Natural killer cell (primary cell): ENCODE results near the gene TAF3. TPM values are rescaled to one million over a fixed set of nuclear protein-coding genes. Genes with fewer than 3 reads are reported as not detected.

ENCODE experiments used
- ATAC-seq, 3 donors: fragments of 150-1000 bp in 2 of 3; fragments of 200-7000 bp in 1 of 3; cut with Tn5 transposase; 1 replicate in 1 of 3; 2 replicates in 2 of 3; pipeline ENCODE4 v1.10.0; 2021; ENCODE audit warnings: mild to moderate bottlenecking in 2 of 3, moderate library complexity in 2 of 3
- DNase-seq, 2 donors: peaks; one replicate each; pipeline versions ENCODE4 v3.0.0 to v3.0.0-alpha.2; 2013 to 2021; ENCODE audit warnings: mixed read lengths in 1 of 2
- H3K27ac ChIP-seq: one replicate; pipeline ENCODE4 v1.5.1; 2013; ENCODE audit warnings: mild to moderate bottlenecking, low read length
- H3K27me3 ChIP-seq: one replicate; pipeline ENCODE4 v1.6.1; 2013; ENCODE audit warnings: low read length; ENCODE audit not compliant: control insufficient read depth, insufficient read depth
- H3K36me3 ChIP-seq: one replicate; pipeline ENCODE4 v1.6.1; 2013; ENCODE audit warnings: low read length; ENCODE audit not compliant: control insufficient read depth, insufficient read depth
- H3K4me1 ChIP-seq: one replicate; pipeline ENCODE4 v1.6.1; 2013; ENCODE audit warnings: low read length; ENCODE audit not compliant: control insufficient read depth, insufficient read depth
- H3K4me3 ChIP-seq: one replicate; pipeline ENCODE4 v1.5.1; 2013; ENCODE audit warnings: low read length
- H3K9me3 ChIP-seq: one replicate; pipeline ENCODE4 v1.6.1; 2013; ENCODE audit warnings: low read length; ENCODE audit not compliant: control insufficient read depth, insufficient read depth
- H3K27ac Mint-ChIP-seq, 2 donors: one replicate each; pipeline ENCODE4 v1.8.0; 2022; ENCODE audit warnings: mild to moderate bottlenecking in 2 of 2, mixed read lengths in 2 of 2, moderate library complexity in 1 of 2
- H3K27me3 Mint-ChIP-seq, 2 donors: one replicate each; pipeline ENCODE4 v1.8.0; 2022; ENCODE audit warnings: low read depth in 2 of 2, mixed read lengths in 2 of 2
- H3K36me3 Mint-ChIP-seq: one replicate; pipeline ENCODE4 v1.8.0; 2022; ENCODE audit warnings: mixed read lengths
- H3K4me1 Mint-ChIP-seq, 2 donors: one replicate each; pipeline ENCODE4 v1.8.0; 2022; ENCODE audit warnings: mixed read lengths in 2 of 2
- H3K4me3 Mint-ChIP-seq: one replicate; pipeline ENCODE4 v1.8.0; 2022; ENCODE audit warnings: mild to moderate bottlenecking, moderate library complexity, mixed read lengths
- H3K9me3 Mint-ChIP-seq, 2 donors: one replicate each; pipeline ENCODE4 v1.8.0; 2022; ENCODE audit warnings: mixed read lengths in 2 of 2
- WGBS: methylation state at CpG from one replicate; pipeline ENCODE4 v1.1.7; 2013; ENCODE audit warnings: missing lambda C conversion rate; ENCODE audit not compliant: insufficient coverage; 5-methylcytosine and 5-hydroxymethylcytosine counted together
- intact Hi-C: fragments of 100-400 bp; cut with micrococcal nuclease; formaldehyde crosslinking; loops from one replicate; pipeline ENCODE4 v1.14.2; 2022
- total RNA-seq, 4 donors: library from RNA; stranded (reverse); fragments of 120-200 nt in 1 of 4; gene quantifications; one replicate each; pipeline versions ENCODE4 v1.2.3 to v1.2.4, GENCODE V29; 2013 to 2022
- TF ChIP-seq, protein P1 (sequence below): fragments of 200-600 bp; IDR thresholded peaks from one replicate; pipeline ENCODE4 v1.8.0; 2022; ENCODE audit warnings: antibody characterized with exemption

TAF3 gene
- total RNA-seq, 3 donors from 2014 or later (not counting 1 experiment from before 2014, with no cell fraction given): 14.5 to 17.0 (median 15.6) TPM

DNA sequence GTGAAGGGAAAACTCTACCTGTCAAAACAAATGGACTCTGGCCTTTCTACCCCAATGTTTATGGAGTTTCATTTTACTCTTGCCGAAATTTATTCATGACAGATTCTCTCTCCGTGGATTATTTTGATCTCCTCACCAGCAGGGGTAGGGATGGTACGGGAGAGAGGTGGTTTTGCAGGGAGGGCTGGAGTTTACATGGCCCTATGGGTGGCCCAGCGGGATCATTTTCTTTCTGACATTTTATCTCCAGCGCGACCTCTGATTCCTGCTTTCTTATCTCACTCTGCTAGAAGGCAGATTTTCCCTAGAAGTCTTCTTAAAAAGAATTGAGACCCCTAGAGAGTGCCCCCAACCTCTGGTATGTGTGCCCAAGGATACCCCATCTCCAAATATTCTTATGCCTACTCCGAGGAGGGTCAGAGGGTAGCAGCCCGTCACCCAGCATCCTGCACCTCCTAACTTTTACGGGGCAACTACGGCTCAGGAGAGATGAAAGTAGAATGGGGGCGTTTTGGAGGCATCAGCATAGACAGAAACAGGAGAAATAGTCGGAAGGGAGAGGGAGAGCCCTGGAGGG, 226.1 kb downstream of the TAF3 start:
- H3K36me3 ChIP-seq: no peaks in the 10 kb centered on the region
- DNase-seq (peak in 1 of 2 donors; percentile 37), ATAC-seq (no peak)
- Mint-ChIP-seq H3K4me1 (peaks cover 57 to 83% of the 10 kb centered on the region in 2 donors), H3K27ac (peak overlapping the region in 1 of 2 donors; percentile 46), H3K36me3 (no peaks in the 10 kb centered on the region), H3K4me3 (peak overlapping the region; percentile 39), H3K9me3 (no peaks in the 10 kb centered on the region), H3K27me3 (peaks cover 86 to 90% of the 10 kb centered on the region in 2 donors)
- H3K27me3 ChIP-seq: peaks cover 97% of the 10 kb centered on the region
- 17% methylated on average over 6 of the region's 12 CpGs for WGBS
- no peaks in the 10 kb centered on the region for H3K9me3 ChIP-seq
- no peak overlapping the region for H3K4me3 ChIP-seq
- intact Hi-C loops: no loop called here
- H3K27ac ChIP-seq: no peak overlapping the region
- peaks cover 70% of the 10 kb centered on the region for H3K4me1 ChIP-seq
- TF ChIP-seq, protein P1, sequence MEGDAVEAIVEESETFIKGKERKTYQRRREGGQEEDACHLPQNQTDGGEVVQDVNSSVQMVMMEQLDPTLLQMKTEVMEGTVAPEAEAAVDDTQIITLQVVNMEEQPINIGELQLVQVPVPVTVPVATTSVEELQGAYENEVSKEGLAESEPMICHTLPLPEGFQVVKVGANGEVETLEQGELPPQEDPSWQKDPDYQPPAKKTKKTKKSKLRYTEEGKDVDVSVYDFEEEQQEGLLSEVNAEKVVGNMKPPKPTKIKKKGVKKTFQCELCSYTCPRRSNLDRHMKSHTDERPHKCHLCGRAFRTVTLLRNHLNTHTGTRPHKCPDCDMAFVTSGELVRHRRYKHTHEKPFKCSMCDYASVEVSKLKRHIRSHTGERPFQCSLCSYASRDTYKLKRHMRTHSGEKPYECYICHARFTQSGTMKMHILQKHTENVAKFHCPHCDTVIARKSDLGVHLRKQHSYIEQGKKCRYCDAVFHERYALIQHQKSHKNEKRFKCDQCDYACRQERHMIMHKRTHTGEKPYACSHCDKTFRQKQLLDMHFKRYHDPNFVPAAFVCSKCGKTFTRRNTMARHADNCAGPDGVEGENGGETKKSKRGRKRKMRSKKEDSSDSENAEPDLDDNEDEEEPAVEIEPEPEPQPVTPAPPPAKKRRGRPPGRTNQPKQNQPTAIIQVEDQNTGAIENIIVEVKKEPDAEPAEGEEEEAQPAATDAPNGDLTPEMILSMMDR: no peak

DNA sequence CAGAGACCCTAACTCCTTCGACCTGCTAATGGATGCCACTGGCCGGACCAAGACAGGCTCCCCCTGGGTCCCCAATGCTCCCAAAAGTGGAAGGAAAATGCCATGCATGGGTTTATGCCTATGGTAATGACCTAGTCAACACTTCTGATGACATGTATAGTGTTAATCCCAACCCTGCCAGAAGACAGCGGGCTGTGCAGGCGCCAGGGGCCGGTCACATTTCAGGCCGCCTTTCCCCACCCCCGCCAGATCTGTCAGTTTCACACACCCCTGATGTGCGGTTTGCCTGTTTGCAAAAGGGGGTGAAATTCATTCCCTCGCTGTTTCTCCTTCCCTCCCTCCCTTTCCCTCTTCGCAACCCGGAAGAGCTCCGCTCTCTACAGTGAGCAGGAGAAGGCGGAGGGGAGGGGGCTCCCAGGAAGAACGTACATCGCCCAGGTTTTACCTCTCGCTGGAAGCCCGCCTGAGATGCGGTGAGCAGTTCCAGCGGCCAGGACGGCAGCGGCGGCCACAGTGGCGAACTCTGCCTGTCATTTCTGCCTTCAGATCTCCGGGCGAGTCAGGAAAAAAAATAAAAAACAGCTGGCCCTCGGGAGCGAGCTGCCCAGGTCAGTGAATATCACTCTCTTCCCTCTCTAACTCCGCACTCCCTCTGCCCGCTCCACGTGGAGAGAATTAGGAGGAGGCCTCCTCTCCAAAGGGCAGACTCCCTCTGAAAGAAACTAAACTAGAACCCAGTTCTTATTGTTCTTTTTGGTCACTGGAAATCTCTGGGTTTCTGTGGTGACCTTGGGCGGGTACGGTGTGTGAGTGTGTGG, 226.8 kb downstream of the TAF3 start:
- Histone ChIP-seq H3K9me3 (no peaks in the 10 kb centered on the region), H3K36me3 (no peaks in the 10 kb centered on the region), H3K4me3 (no peak overlapping the region), H3K27me3 (peaks cover 96% of the 10 kb centered on the region), H3K4me1 (peaks cover 77% of the 10 kb centered on the region), H3K27ac (no peak overlapping the region)
- peaks cover 79 to 87% of the 10 kb centered on the region in 2 donors for H3K27me3 Mint-ChIP-seq
- no peaks in the 10 kb centered on the region for H3K9me3 Mint-ChIP-seq
- 2% methylated on average over 32 of the region's 32 CpGs for WGBS
- intact Hi-C loops: no loop called here
- peak; percentile 26 to 40 (median 36) for ATAC-seq
- DNase-seq: peak in 1 of 2 donors; percentile 58
- no peaks in the 10 kb centered on the region for H3K36me3 Mint-ChIP-seq
- TF ChIP-seq, protein P1: no peak
- H3K4me3 Mint-ChIP-seq: peak overlapping the region; percentile 39
- H3K27ac Mint-ChIP-seq: peak overlapping the region; percentile 26 to 46
- H3K4me1 Mint-ChIP-seq: peaks cover 57 to 83% of the 10 kb centered on the region in 2 donors

DNA sequence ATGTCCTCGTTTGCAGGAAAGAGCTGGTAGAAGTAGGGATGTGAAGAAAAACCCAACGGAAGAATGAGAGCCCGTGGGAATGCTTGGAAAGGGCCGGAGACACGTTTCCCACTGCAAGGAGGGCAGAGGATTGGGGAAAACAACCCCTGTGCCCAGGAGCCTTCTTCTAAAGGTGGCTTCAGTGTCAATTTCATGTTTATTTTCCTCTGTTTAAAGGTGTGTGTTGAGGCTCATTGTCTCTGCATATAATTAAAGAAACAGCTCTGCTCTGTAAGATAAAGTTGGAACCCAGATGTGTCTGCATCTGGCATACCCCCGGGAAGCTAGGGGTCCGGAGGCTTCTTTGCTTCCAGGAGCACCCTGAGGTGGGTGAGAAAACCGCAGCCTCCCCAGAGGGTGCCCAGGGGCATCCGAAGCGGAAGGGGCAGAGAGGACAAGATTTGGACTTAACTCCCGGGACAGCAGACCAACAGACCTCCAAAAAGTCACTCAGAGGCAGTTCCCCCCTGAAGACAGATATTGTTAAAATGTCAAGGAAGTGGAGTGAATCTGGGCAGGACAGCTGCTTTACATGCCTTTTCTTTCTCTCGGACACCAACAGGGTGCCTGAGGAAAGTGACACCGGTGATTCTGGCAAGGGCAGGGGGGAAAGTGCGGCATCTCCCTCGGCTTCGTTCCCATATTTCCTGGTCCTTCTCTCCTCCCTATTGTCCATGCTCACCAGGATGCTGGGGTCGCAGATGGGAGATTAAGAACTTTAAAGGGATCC, 227.6 kb downstream of the TAF3 start:
- peaks cover 71 to 85% of the 10 kb centered on the region in 2 donors for H3K27me3 Mint-ChIP-seq
- H3K9me3 Mint-ChIP-seq: no peaks in the 10 kb centered on the region
- intact Hi-C loops: no loop called here
- H3K27ac ChIP-seq: no peak overlapping the region
- no peaks in the 10 kb centered on the region for H3K9me3 ChIP-seq
- H3K4me1 Mint-ChIP-seq: peaks cover 57 to 90% of the 10 kb centered on the region in 2 donors
- no peak overlapping the region for H3K4me3 ChIP-seq
- no peak for ATAC-seq
- H3K27me3 ChIP-seq: peaks cover 93% of the 10 kb centered on the region
- H3K27ac Mint-ChIP-seq: peak overlapping the region; percentile 0 to 26
- peak in 1 of 2 donors; percentile 41 for DNase-seq
- H3K36me3 Mint-ChIP-seq: no peaks in the 10 kb centered on the region
- H3K4me3 Mint-ChIP-seq: peak overlapping the region; percentile 39
- TF ChIP-seq, protein P1: no peak
- H3K36me3 ChIP-seq: no peaks in the 10 kb centered on the region
- 10% methylated on average over 16 of the region's 17 CpGs for WGBS
- peaks cover 85% of the 10 kb centered on the region for H3K4me1 ChIP-seq
